ENCODE measurements around the gene HMOX2. TPM values are rescaled to one million over a fixed set of nuclear protein-coding genes. Genes with fewer than 3 reads are reported as not detected.

Gene HMOX2, protein sequence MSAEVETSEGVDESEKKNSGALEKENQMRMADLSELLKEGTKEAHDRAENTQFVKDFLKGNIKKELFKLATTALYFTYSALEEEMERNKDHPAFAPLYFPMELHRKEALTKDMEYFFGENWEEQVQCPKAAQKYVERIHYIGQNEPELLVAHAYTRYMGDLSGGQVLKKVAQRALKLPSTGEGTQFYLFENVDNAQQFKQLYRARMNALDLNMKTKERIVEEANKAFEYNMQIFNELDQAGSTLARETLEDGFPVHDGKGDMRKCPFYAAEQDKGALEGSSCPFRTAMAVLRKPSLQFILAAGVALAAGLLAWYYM
- polyA plus RNA-seq (165 to 180 TPM (median 167 TPM) in 3 replicates), polyA minus RNA-seq (128 to 183 TPM (median 160 TPM) in 3 replicates)
- 98.5 TPM for polyA plus RNA-seq (2011; ENCODE audit: low read depth)
- 174 and 210 TPM in 2 replicates for polyA plus RNA-seq (2011; cell fraction: cytosol; rRNA removed)
- 145 and 174 TPM in 2 replicates for polyA plus RNA-seq (2011; cell fraction: nucleus; rRNA removed)
- polyA plus RNA-seq (2012; ENCODE audit: low replicate concordance) = 83.3 and 181 TPM in 2 replicates
- 90.9 TPM for polyA minus RNA-seq (2011; cell fraction: cytosol; rRNA and poly(A)+ RNA removed)
- polyA minus RNA-seq (2011; cell fraction: nucleus; rRNA and poly(A)+ RNA removed) = 43.6 and 56.9 TPM in 2 replicates

DNA sequence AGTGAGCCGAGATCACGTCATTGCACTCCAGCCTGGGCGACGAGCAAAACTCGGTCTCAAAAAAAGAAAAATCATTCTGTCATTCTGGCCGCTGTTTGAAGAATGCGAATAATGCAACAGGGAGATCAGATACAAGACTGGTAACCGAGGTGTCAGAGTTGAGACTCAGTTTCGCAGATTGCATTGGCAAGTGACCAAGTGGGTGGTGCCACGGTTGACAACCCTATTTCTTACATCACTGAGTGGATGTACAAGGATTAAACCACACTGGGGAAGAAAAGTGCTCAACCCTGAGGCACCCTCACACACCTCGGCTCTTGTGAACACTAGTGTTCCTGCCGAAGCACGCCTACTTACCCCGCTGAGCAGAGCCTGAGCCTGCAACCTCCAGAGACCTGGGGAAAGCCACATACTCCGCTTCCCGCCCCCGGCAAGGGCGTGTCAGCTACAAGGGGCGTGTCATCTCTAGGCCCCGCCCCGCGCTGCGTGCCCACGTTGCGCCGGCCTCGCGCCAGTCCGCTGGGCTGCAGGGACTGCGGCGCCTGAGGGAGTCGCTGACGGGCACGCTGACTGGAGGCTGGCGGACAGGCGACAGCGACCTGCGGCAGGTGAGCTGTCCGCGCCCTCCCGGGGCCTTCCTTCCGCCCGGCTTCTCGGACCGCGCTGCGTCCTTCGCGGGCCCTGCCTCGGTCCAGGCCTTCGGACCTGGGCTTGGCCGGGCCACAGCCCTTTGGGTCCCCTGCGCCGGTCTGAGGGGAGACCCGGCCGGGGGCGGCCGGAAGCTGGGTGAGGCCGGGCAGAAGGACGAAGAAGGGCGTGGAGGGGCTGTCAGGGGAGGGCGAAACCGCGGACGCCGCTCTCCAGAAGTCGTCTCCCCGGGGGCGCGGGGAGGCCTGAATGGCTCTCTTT, at the start of gene HMOX2:
TSS of gene HMOX2 (plus strand) at position 519 of the 909 bp plus-strand sequence. CDS start 29,127 bp downstream, outside the sequence.
- peak; percentile 78 for FAIRE-seq

DNA sequence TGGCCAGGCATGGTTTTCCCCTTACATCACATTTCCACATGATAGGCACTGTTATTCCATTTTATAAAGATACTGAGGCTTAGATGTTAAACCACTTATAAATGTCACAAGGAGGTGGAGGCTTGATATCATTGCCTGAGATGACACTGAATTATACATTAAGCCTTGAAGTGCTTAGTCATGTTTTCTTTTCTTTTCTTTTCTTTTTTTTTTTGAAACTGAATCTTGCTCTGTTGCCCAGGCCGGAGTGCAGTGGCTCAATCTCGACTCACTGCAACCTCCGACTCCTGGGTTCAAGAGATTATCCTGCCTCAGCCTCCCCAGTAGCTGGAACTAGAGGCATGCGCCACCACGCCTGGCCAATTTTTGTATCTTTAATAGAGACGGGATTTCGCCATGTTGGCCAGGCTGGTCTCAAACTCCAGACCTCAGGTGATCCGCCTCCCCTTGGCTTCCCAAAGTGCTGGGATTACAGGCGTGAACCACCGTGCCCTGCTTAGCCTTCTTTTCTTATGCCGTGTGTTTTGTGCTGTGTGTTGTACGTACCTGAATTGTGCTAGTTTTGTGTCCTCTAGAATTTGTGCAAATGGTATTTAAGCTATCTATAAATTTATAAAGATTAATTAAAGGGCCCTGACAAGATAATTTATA, 49.4 kb upstream of the HMOX2 start:
- Histone ChIP-seq H3K9ac (ENCODE audit: control insufficient read depth, extremely low read depth, insufficient read depth, low read length) (peak overlapping the region; percentile 94), H3K27me3 (ENCODE audit: control insufficient read depth, extremely low read depth, insufficient read depth, low read length) (no peaks in the 10 kb centered on the region), H4K20me1 (ENCODE audit: control insufficient read depth, extremely low read depth, insufficient read depth, low read length) (no peaks in the 10 kb centered on the region), H3K36me3 (ENCODE audit: control insufficient read depth in 2 of 2, extremely low read depth in 1 of 2, insufficient read depth in 2 of 2, low read length in 2 of 2) (peaks cover 3 to 9% of the 10 kb centered on the region in 2 experiments), H3K9me3 (ENCODE audit: control insufficient read depth, low read depth, low read length) (no peaks in the 10 kb centered on the region), H3K4me3 (ENCODE audit: control insufficient read depth in 2 of 3, extremely low read depth in 1 of 3, insufficient read depth in 2 of 3, low read depth in 1 of 3, low read length in 3 of 3) (peak overlapping the region; percentile 91 to 99 (median 95)), H3K9me1 (ENCODE audit: control insufficient read depth, extremely low read depth, insufficient read depth, low read length) (no peaks in the 10 kb centered on the region), H3K27ac (ENCODE audit: control insufficient read depth, insufficient read depth, low read length) (peak overlapping the region; percentile 99), H3K4me2 (ENCODE audit: control insufficient read depth, extremely low read depth, insufficient read depth, low read depth, low read length) (peak overlapping the region; percentile 99), H2AFZ (ENCODE audit: control insufficient read depth, low read length) (no peak overlapping the region), H3K79me2 (ENCODE audit: control insufficient read depth, insufficient read depth, low read length) (peaks cover 55% of the 10 kb centered on the region), H3K4me1 (ENCODE audit: control insufficient read depth, extremely low read depth, insufficient read depth, low read length) (peaks cover 21% of the 10 kb centered on the region)
- FAIRE-seq (no peak), DNase-seq (ENCODE audit: low read depth, low spot score) (no peak)
- dilution Hi-C loops (cut with MboI; ENCODE audit: extremely low pct_ligation_motif_present, low sequenced_read_pairs) = no loop called here
- TF ChIP-seq, protein P1, sequence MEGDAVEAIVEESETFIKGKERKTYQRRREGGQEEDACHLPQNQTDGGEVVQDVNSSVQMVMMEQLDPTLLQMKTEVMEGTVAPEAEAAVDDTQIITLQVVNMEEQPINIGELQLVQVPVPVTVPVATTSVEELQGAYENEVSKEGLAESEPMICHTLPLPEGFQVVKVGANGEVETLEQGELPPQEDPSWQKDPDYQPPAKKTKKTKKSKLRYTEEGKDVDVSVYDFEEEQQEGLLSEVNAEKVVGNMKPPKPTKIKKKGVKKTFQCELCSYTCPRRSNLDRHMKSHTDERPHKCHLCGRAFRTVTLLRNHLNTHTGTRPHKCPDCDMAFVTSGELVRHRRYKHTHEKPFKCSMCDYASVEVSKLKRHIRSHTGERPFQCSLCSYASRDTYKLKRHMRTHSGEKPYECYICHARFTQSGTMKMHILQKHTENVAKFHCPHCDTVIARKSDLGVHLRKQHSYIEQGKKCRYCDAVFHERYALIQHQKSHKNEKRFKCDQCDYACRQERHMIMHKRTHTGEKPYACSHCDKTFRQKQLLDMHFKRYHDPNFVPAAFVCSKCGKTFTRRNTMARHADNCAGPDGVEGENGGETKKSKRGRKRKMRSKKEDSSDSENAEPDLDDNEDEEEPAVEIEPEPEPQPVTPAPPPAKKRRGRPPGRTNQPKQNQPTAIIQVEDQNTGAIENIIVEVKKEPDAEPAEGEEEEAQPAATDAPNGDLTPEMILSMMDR (optimal IDR thresholded peaks at IDR 0.05 in 1 of 3, IDR thresholded peaks at IDR 0.05 in 1 of 3, conservative IDR thresholded peaks at IDR 0.05 in 1 of 3; ENCODE audit: extremely low read depth in 1 of 3, insufficient read depth in 2 of 3, low read length in 3 of 3) = no peak
- TF ChIP-seq EZH2 (IDR thresholded peaks at IDR 0.05; ENCODE audit: low read length) = no peak

More for the DNA sequence above, at the start of gene HMOX2:
- Histone ChIP-seq H3K9me1 (ENCODE audit: control insufficient read depth, extremely low read depth, insufficient read depth, low read length) (no peaks in the 10 kb centered on the region), H3K9ac (ENCODE audit: control insufficient read depth, extremely low read depth, insufficient read depth, low read length) (peak within 1 kb of the TSS; percentile 89), H3K79me2 (ENCODE audit: control insufficient read depth, insufficient read depth, low read length) (peaks cover 62% of the 10 kb centered on the region), H3K4me3 (ENCODE audit: control insufficient read depth in 2 of 3, extremely low read depth in 1 of 3, insufficient read depth in 2 of 3, low read depth in 1 of 3, low read length in 3 of 3) (peak within 1 kb of the TSS; percentile 75 to 97 (median 80)), H3K27ac (ENCODE audit: control insufficient read depth, insufficient read depth, low read length) (peak within 1 kb of the TSS; percentile 88), H3K4me2 (ENCODE audit: control insufficient read depth, extremely low read depth, insufficient read depth, low read depth, low read length) (peak within 1 kb of the TSS; percentile 88), H3K27me3 (ENCODE audit: control insufficient read depth, extremely low read depth, insufficient read depth, low read length) (no peaks in the 10 kb centered on the region), H3K9me3 (ENCODE audit: control insufficient read depth, low read depth, low read length) (no peaks in the 10 kb centered on the region), H4K20me1 (ENCODE audit: control insufficient read depth, extremely low read depth, insufficient read depth, low read length) (no peaks in the 10 kb centered on the region), H3K36me3 (ENCODE audit: control insufficient read depth in 2 of 2, extremely low read depth in 1 of 2, insufficient read depth in 2 of 2, low read length in 2 of 2) (peaks cover 0 to 3% of the 10 kb centered on the region in 2 experiments), H2AFZ (ENCODE audit: control insufficient read depth, low read length) (peak within 1 kb of the TSS; percentile 72), H3K4me1 (ENCODE audit: control insufficient read depth, extremely low read depth, insufficient read depth, low read length) (peaks cover 38% of the 10 kb centered on the region)
- DNase-seq (ENCODE audit: low read depth, low spot score) = peak; percentile 91
- dilution Hi-C loops (cut with MboI; ENCODE audit: extremely low pct_ligation_motif_present, low sequenced_read_pairs) = no loop called here
- TF ChIP-seq EZH2 (IDR thresholded peaks at IDR 0.05; ENCODE audit: low read length) = no peak
- TF ChIP-seq, protein P1 (optimal IDR thresholded peaks at IDR 0.05 in 1 of 3, IDR thresholded peaks at IDR 0.05 in 1 of 3, conservative IDR thresholded peaks at IDR 0.05 in 1 of 3; ENCODE audit: extremely low read depth in 1 of 3, insufficient read depth in 2 of 3, low read length in 3 of 3) = peak; percentile 15 to 68 (median 27)
